ENCODE results near the gene APBA2.

GRCh38 chr15:28944696-28945300 lies 59.0 kb downstream of the APBA2 start:
- TF ChIP-seq CTCF (conservative IDR thresholded peaks at IDR 0.05; ENCODE audit: low read depth, low read length): no peak
- TF ChIP-seq EZH2 (IDR thresholded peaks at IDR 0.05; ENCODE audit: borderline replicate concordance, low read depth, low read length, poor library complexity, severe bottlenecking): no peak
